Progenitor cell of endocrine pancreas (in vitro differentiated cells): ENCODE data around the gene ALG8. TPM values are rescaled to one million over a fixed set of nuclear protein-coding genes. Genes with fewer than 3 reads are reported as not detected.
"Not testable (repeated sequence)": the region's sequence is repeated elsewhere in the genome, so short reads cannot be mapped to it uniquely, and the experiment has no call there.

Source experiments
- DNase-seq: peaks from one replicate; pipeline ENCODE4 v3.0.0; 2021; ENCODE audit warnings: low spot score; ENCODE audit not compliant: unreplicated experiment
- H3K27ac Mint-ChIP-seq: 2 replicates; pipeline ENCODE4 v1.8.0; 2021; ENCODE audit warnings: mild to moderate bottlenecking, moderate library complexity, mixed read lengths
- H3K27me3 Mint-ChIP-seq: 2 replicates; pipeline ENCODE4 v1.8.0; 2021; ENCODE audit warnings: mixed read lengths
- H3K36me3 Mint-ChIP-seq: 2 replicates; pipeline ENCODE4 v1.8.0; 2022; ENCODE audit warnings: mixed read lengths; ENCODE audit not compliant: insufficient read depth
- H3K4me1 Mint-ChIP-seq: 2 replicates; pipeline ENCODE4 v1.8.0; 2021; ENCODE audit warnings: low read depth, mixed read lengths
- H3K4me3 Mint-ChIP-seq: 2 replicates; pipeline ENCODE4 v1.8.0; 2021; ENCODE audit warnings: low read depth, mild to moderate bottlenecking, moderate library complexity, mixed read lengths
- H3K9me3 Mint-ChIP-seq: 2 replicates; pipeline ENCODE4 v1.8.0; 2021; ENCODE audit warnings: low read depth, mixed read lengths
- CTCF ChIP-seq: fragments of 200-600 bp; sonication (generic); IDR thresholded peaks from one replicate; pipeline ENCODE4 v1.5.0; 2021; ENCODE audit warnings: antibody characterized with exemption, mild to moderate bottlenecking; ENCODE audit not compliant: unreplicated experiment
- total RNA-seq: library from RNA; stranded (reverse); gene quantifications from 2 replicates; pipeline ENCODE4 v1.2.1, GENCODE V29; 2021

The ALG8 gene
- total RNA-seq, 1 donor from 2014 or later, result 60.4 TPM

GRCh38 chr11:78061088-78061920 is 78.1 kb downstream of the ALG8 start:
- TF ChIP-seq CTCF, result no peak
- no peak for DNase-seq
- Mint-ChIP-seq H3K27ac (no peak overlapping the region), H3K9me3 (no peaks in the 10 kb centered on the region), H3K4me1 (no peaks in the 10 kb centered on the region), H3K27me3 (no peaks in the 10 kb centered on the region), H3K36me3 (no peaks in the 10 kb centered on the region), H3K4me3 (no peak overlapping the region)

- Mint-ChIP-seq H3K36me3 (no peaks in the 10 kb centered on the region), H3K4me1 (no peaks in the 10 kb centered on the region)
- TF ChIP-seq CTCF, result no peak
Observed at GRCh38 chr11:78060533-78060932, 78.9 kb downstream of the ALG8 start.

GRCh38 chr11:78059749-78060328 is 79.6 kb downstream of the ALG8 start:
- not testable (repeated sequence) for DNase-seq, H3K27ac Mint-ChIP-seq, H3K36me3 Mint-ChIP-seq, H3K4me3 Mint-ChIP-seq, H3K27me3 Mint-ChIP-seq, H3K4me1 Mint-ChIP-seq, H3K9me3 Mint-ChIP-seq

More at GRCh38 chr11:78060533-78060932, 78.9 kb downstream of the ALG8 start:
- Mint-ChIP-seq H3K4me3 (no peak overlapping the region), H3K9me3 (no peaks in the 10 kb centered on the region), H3K27me3 (no peaks in the 10 kb centered on the region), H3K27ac (no peak overlapping the region)
- no peak for DNase-seq

- Mint-ChIP-seq H3K4me3 (no peak overlapping the region), H3K27me3 (no peaks in the 10 kb centered on the region), H3K4me1 (no peaks in the 10 kb centered on the region), H3K27ac (no peak overlapping the region), H3K9me3 (no peaks in the 10 kb centered on the region), H3K36me3 (no peaks in the 10 kb centered on the region)
- no peak for TF ChIP-seq CTCF
- DNase-seq, result no peak
Observed at GRCh38 chr11:78057462-78058055, 81.9 kb downstream of the ALG8 start.

GRCh38 chr11:78056093-78056492 is 83.3 kb downstream of the ALG8 start:
- no peak for DNase-seq
- Mint-ChIP-seq H3K4me3 (no peak overlapping the region), H3K27me3 (no peaks in the 10 kb centered on the region), H3K4me1 (peaks cover 1% of the 10 kb centered on the region), H3K27ac (no peak overlapping the region), H3K36me3 (no peaks in the 10 kb centered on the region), H3K9me3 (no peaks in the 10 kb centered on the region)
- TF ChIP-seq CTCF, result no peak
